ENCODE results near the gene ARGFX. TPM values are rescaled to one million over a fixed set of nuclear protein-coding genes. Genes with fewer than 3 reads are reported as not detected.
A peak's percentile ranks its signal among the peaks of the same experiment; 100 is the strongest.

ARGFX gene
- not detected for polyA plus RNA-seq (ENCODE audit: low read depth in 6 of 6)

GRCh38 chr3:121567649-121568048 is at the start of gene ARGFX:
TSS of gene ARGFX (plus strand) at chr3:121567949. CDS start at chr3:121570714, 2,765 bp downstream.
- Mint-ChIP-seq H3K9me3 (no peaks in the 10 kb centered on the region), H3K36me3 (no peaks in the 10 kb centered on the region), H3K4me3 (no peak within 1 kb of the TSS), H3K27ac (no peak within 1 kb of the TSS), H3K27me3 (no peaks in the 10 kb centered on the region), H3K4me1 (no peaks in the 10 kb centered on the region)
- ATAC-seq (ENCODE audit: low read depth in 2 of 2) (no peak), DNase-seq (no peak)

GRCh38 chr3:121517953-121518655 is 49.6 kb upstream of the ARGFX start:
- peaks cover 7 to 34% (median 15%) of the 10 kb centered on the region in 7 donors for H3K9me3 Mint-ChIP-seq
- no peak overlapping the region for H3K27ac Mint-ChIP-seq
- no peak overlapping the region for H3K4me3 Mint-ChIP-seq
- no peak for DNase-seq
- ATAC-seq (ENCODE audit: low read depth in 2 of 2) = no peak
- peaks cover 0 to 12% of the 10 kb centered on the region in 2 donors for H3K36me3 Mint-ChIP-seq
- peaks cover 0 to 3% (median 0%) of the 10 kb centered on the region in 3 donors for H3K4me1 Mint-ChIP-seq
- no peaks in the 10 kb centered on the region for H3K27me3 Mint-ChIP-seq

GRCh38 chr3:121520510-121520909 is 47.2 kb upstream of the ARGFX start:
- Mint-ChIP-seq H3K4me1 (no peaks in the 10 kb centered on the region), H3K27ac (no peak overlapping the region), H3K4me3 (no peak overlapping the region), H3K36me3 (peaks cover 0 to 12% of the 10 kb centered on the region in 2 donors), H3K27me3 (no peaks in the 10 kb centered on the region), H3K9me3 (peaks cover 6 to 21% (median 10%) of the 10 kb centered on the region in 7 donors)
- DNase-seq (no peak), ATAC-seq (ENCODE audit: low read depth in 2 of 2) (no peak)

GRCh38 chr3:121529308-121529707 is 38.4 kb upstream of the ARGFX start:
- peaks cover 0 to 2% (median 0%) of the 10 kb centered on the region in 7 donors for H3K9me3 Mint-ChIP-seq
- H3K4me1 Mint-ChIP-seq = no peaks in the 10 kb centered on the region
- no peaks in the 10 kb centered on the region for H3K36me3 Mint-ChIP-seq
- no peaks in the 10 kb centered on the region for H3K27me3 Mint-ChIP-seq
- H3K27ac Mint-ChIP-seq = no peak overlapping the region
- H3K4me3 Mint-ChIP-seq = no peak overlapping the region
- DNase-seq = no peak
- no peak for ATAC-seq (ENCODE audit: low read depth in 2 of 2)

GRCh38 chr3:121531269-121531668 is 36.5 kb upstream of the ARGFX start:
- Mint-ChIP-seq H3K36me3 (no peaks in the 10 kb centered on the region), H3K9me3 (no peaks in the 10 kb centered on the region), H3K4me1 (no peaks in the 10 kb centered on the region), H3K27me3 (no peaks in the 10 kb centered on the region), H3K27ac (no peak overlapping the region), H3K4me3 (no peak overlapping the region)
- ATAC-seq (ENCODE audit: low read depth in 2 of 2) (no peak), DNase-seq (no peak)

- ATAC-seq (ENCODE audit: low read depth in 2 of 2) = no peak
- H3K27me3 Mint-ChIP-seq = no peaks in the 10 kb centered on the region
- peak overlapping the region in 1 of 6 donors; percentile 38 for H3K27ac Mint-ChIP-seq
- no peak for DNase-seq
- H3K9me3 Mint-ChIP-seq = no peaks in the 10 kb centered on the region
- peaks cover 9 to 26% (median 20%) of the 10 kb centered on the region in 3 donors for H3K4me1 Mint-ChIP-seq
- H3K36me3 Mint-ChIP-seq = no peaks in the 10 kb centered on the region
- H3K4me3 Mint-ChIP-seq = no peak overlapping the region
These were observed 24.8 kb upstream of the ARGFX start for GRCh38 chr3:121542924-121543323.

GRCh38 chr3:121545049-121545573 is 22.6 kb upstream of the ARGFX start:
- Mint-ChIP-seq H3K27ac (peak overlapping the region in 1 of 6 donors; percentile 73), H3K9me3 (no peaks in the 10 kb centered on the region), H3K36me3 (no peaks in the 10 kb centered on the region), H3K4me3 (peak overlapping the region; percentile 77 to 98 (median 94)), H3K27me3 (no peaks in the 10 kb centered on the region), H3K4me1 (peaks cover 18 to 39% (median 31%) of the 10 kb centered on the region in 3 donors)
- DNase-seq (no peak), ATAC-seq (ENCODE audit: low read depth in 2 of 2) (no peak)

GRCh38 chr3:121545574-121546455 is 21.9 kb upstream of the ARGFX start, which contains the start of gene POLQ:
TSS of gene POLQ (minus strand) at chr3:121545988. CDS start at chr3:121545877, 111 bp downstream.
- ATAC-seq (ENCODE audit: low read depth in 2 of 2) (peak; percentile 96), DNase-seq (peak; percentile 87)
- H3K27me3 Mint-ChIP-seq = no peaks in the 10 kb centered on the region
- H3K9me3 Mint-ChIP-seq = no peaks in the 10 kb centered on the region
- H3K4me1 Mint-ChIP-seq = peaks cover 18 to 39% (median 31%) of the 10 kb centered on the region in 3 donors
- H3K4me3 Mint-ChIP-seq = peak within 1 kb of the TSS; percentile 77 to 98 (median 94)
- H3K36me3 Mint-ChIP-seq = no peaks in the 10 kb centered on the region
- peak within 1 kb of the TSS; percentile 70 to 97 (median 82) for H3K27ac Mint-ChIP-seq

GRCh38 chr3:121552379-121552778 is 15.4 kb upstream of the ARGFX start:
- Mint-ChIP-seq H3K27ac (peak overlapping the region in 1 of 6 donors; percentile 27), H3K4me1 (peaks cover 10 to 17% (median 12%) of the 10 kb centered on the region in 3 donors), H3K9me3 (peaks cover 0 to 2% (median 0%) of the 10 kb centered on the region in 7 donors), H3K4me3 (peak overlapping the region in 1 of 8 donors; percentile 12), H3K27me3 (peaks cover 7 to 8% (median 7%) of the 10 kb centered on the region in 3 donors), H3K36me3 (no peaks in the 10 kb centered on the region)
- ATAC-seq (ENCODE audit: low read depth in 2 of 2) (no peak), DNase-seq (no peak)

- Mint-ChIP-seq H3K9me3 (peaks cover 0 to 2% (median 0%) of the 10 kb centered on the region in 7 donors), H3K27ac (peak overlapping the region in 1 of 6 donors; percentile 27), H3K36me3 (no peaks in the 10 kb centered on the region), H3K4me3 (no peak overlapping the region), H3K27me3 (peaks cover 7 to 9% (median 8%) of the 10 kb centered on the region in 3 donors), H3K4me1 (peaks cover 10 to 13% (median 12%) of the 10 kb centered on the region in 3 donors)
- no peak for DNase-seq
- ATAC-seq (ENCODE audit: low read depth in 2 of 2) = no peak
These were observed 15.0 kb upstream of the ARGFX start for GRCh38 chr3:121552797-121553196.

- Mint-ChIP-seq H3K27ac (no peak overlapping the region), H3K27me3 (peaks cover 19 to 31% (median 22%) of the 10 kb centered on the region in 3 donors), H3K4me3 (no peak overlapping the region), H3K9me3 (peaks cover 0 to 2% (median 0%) of the 10 kb centered on the region in 7 donors), H3K36me3 (peaks cover 0 to 8% of the 10 kb centered on the region in 2 donors), H3K4me1 (no peaks in the 10 kb centered on the region)
- DNase-seq (no peak), ATAC-seq (ENCODE audit: low read depth in 2 of 2) (no peak)
These were observed 10.3 kb upstream of the ARGFX start for GRCh38 chr3:121557426-121557934.

- H3K27me3 Mint-ChIP-seq = peaks cover 14 to 23% (median 17%) of the 10 kb centered on the region in 3 donors
- H3K4me1 Mint-ChIP-seq = no peaks in the 10 kb centered on the region
- peak overlapping the region in 1 of 6 donors; percentile 28 for H3K27ac Mint-ChIP-seq
- no peak for ATAC-seq (ENCODE audit: low read depth in 2 of 2)
- no peak for DNase-seq
- peaks cover 0 to 8% of the 10 kb centered on the region in 2 donors for H3K36me3 Mint-ChIP-seq
- H3K4me3 Mint-ChIP-seq = no peak overlapping the region
- H3K9me3 Mint-ChIP-seq = peaks cover 0 to 2% (median 0%) of the 10 kb centered on the region in 7 donors
These were observed 5.6 kb upstream of the ARGFX start for GRCh38 chr3:121562148-121562547.

GRCh38 chr3:121566773-121567172 is 976 bp upstream of the ARGFX start:
- ATAC-seq (ENCODE audit: low read depth in 2 of 2) = no peak
- H3K9me3 Mint-ChIP-seq = no peaks in the 10 kb centered on the region
- H3K27ac Mint-ChIP-seq = no peak overlapping the region
- peaks cover 0 to 4% (median 2%) of the 10 kb centered on the region in 3 donors for H3K27me3 Mint-ChIP-seq
- H3K4me3 Mint-ChIP-seq = no peak overlapping the region
- no peaks in the 10 kb centered on the region for H3K36me3 Mint-ChIP-seq
- no peak for DNase-seq
- no peaks in the 10 kb centered on the region for H3K4me1 Mint-ChIP-seq
